ENCODE measurements around the gene NHS.

- no peak for TF ChIP-seq CTCF (IDR thresholded peaks at IDR 0.05)
- no peak for TF ChIP-seq BHLHE40 (IDR thresholded peaks at IDR 0.05; ENCODE audit: low read depth, low read length)
- TF ChIP-seq HOXA7 (CRISPR knock-in tag; IDR thresholded peaks at IDR 0.05): no peak
- TF ChIP-seq JUNB (IDR thresholded peaks at IDR 0.05): no peak
- TF ChIP-seq TP53 (CRISPR knock-in tag; IDR thresholded peaks at IDR 0.05): no peak
- no peak for TF ChIP-seq ELK1 (IDR thresholded peaks at IDR 0.05; ENCODE audit: low read depth, low read length)
- no peak for TF ChIP-seq ZNF302 (CRISPR knock-in tag; IDR thresholded peaks at IDR 0.05)
- TF ChIP-seq CHD2 (IDR thresholded peaks at IDR 0.05; ENCODE audit: low read length, partially characterized antibody): no peak
Measured at GRCh38 chrX:17433965-17434364, 59.0 kb downstream of the NHS start.

Measured in A549 (cell line).